Endothelial cell (in vitro differentiated cells): ENCODE data around the gene DUSP5. TPM values are rescaled to one million over a fixed set of nuclear protein-coding genes. Genes with fewer than 3 reads are reported as not detected.
"Not testable (repeated sequence)": the region's sequence is repeated elsewhere in the genome, so short reads cannot be mapped to it uniquely, and the experiment has no call there.

Experiments
- DNase-seq: peaks from one replicate; pipeline ENCODE4 v3.0.0; 2021; ENCODE audit warnings: low spot score
- H3K27ac Mint-ChIP-seq: one replicate; pipeline ENCODE4 v1.8.0; 2021; ENCODE audit warnings: mixed read lengths, inconsistent platforms; ENCODE audit not compliant: unreplicated experiment
- H3K27me3 Mint-ChIP-seq: one replicate; pipeline ENCODE4 v1.8.0; 2021; ENCODE audit warnings: mild to moderate bottlenecking, moderate library complexity, mixed read lengths, inconsistent platforms; ENCODE audit not compliant: unreplicated experiment
- H3K36me3 Mint-ChIP-seq: one replicate; pipeline ENCODE4 v1.8.0; 2021; ENCODE audit warnings: mild to moderate bottlenecking, low read depth, mixed read lengths, inconsistent platforms; ENCODE audit not compliant: unreplicated experiment
- H3K4me1 Mint-ChIP-seq: one replicate; pipeline ENCODE4 v1.8.0; 2021; ENCODE audit warnings: mild to moderate bottlenecking, mixed read lengths, inconsistent platforms; ENCODE audit not compliant: unreplicated experiment
- H3K4me3 Mint-ChIP-seq: one replicate; pipeline ENCODE4 v1.8.0; 2021; ENCODE audit warnings: mild to moderate bottlenecking, mixed read lengths, inconsistent platforms; ENCODE audit not compliant: unreplicated experiment
- H3K9me3 Mint-ChIP-seq: one replicate; pipeline ENCODE4 v1.8.0; 2021; ENCODE audit warnings: mixed read lengths, inconsistent platforms; ENCODE audit not compliant: unreplicated experiment
- CTCF ChIP-seq: fragments of 200-600 bp; sonication (generic); IDR thresholded peaks from one replicate; pipeline ENCODE4 v1.5.0; 2021; ENCODE audit warnings: antibody characterized with exemption; ENCODE audit not compliant: unreplicated experiment
- total RNA-seq: library from RNA; stranded (reverse); fragmentation: NEBNext Ultra II Directional; extraction: Animal tissue kit (Norgen Biotek cat#: 25700); gene quantifications from one replicate; pipeline ENCODE4 v1.2.1, GENCODE V29; 2021; ENCODE audit not compliant: unreplicated experiment

Gene DUSP5
- total RNA-seq, 1 donor from 2014 or later = 46.0 TPM

DNA sequence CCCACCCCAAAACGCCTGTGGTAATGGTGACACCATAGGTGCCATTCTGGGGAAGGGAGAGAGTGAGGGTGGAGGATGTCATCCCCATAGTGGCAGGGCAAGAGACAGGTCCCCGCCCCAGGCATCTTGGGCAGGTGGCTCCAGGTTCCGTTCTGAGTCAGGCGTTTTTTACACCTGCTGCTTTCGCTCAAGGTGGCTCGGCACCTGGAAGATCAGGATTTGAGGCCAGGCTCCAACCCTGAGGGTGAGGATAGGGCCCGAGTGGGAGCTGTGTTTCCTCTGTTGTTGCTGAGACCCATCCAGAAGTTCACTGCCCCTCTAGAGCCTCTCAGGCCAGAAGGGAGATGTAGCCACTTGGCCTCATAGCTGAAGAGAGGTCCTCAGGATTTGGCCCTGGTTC, 36.6 kb upstream of the DUSP5 start:
- H3K36me3 Mint-ChIP-seq = no peaks in the 10 kb centered on the region
- no peaks in the 10 kb centered on the region for H3K9me3 Mint-ChIP-seq
- peaks cover 21% of the 10 kb centered on the region for H3K4me1 Mint-ChIP-seq
- peaks cover 4% of the 10 kb centered on the region for H3K27me3 Mint-ChIP-seq
- no peak for TF ChIP-seq CTCF
- DNase-seq = no peak
- H3K4me3 Mint-ChIP-seq = no peak overlapping the region
- no peak overlapping the region for H3K27ac Mint-ChIP-seq

DNA sequence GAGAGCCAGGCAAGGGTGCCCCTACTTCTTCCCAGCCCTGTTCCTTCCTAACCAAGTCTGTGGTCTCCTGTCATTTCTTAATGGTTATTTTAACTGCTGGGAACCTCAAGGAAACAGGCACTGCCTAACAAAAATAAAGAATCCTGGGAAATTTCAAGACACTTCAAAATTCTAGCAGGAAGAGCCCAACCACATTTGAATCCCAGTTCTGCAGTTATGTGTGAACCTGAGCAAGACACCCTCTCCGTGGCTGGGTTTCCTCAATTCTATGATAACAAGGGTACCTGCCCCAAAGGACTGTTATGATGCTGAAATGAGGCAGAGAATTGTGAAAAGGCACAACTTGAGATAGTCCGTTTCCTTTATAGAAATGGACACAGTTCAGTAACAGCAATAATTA, 36.2 kb upstream of the DUSP5 start:
- H3K27me3 Mint-ChIP-seq = peaks cover 4% of the 10 kb centered on the region
- H3K4me3 Mint-ChIP-seq = no peak overlapping the region
- H3K36me3 Mint-ChIP-seq = no peaks in the 10 kb centered on the region
- TF ChIP-seq CTCF = no peak
- H3K4me1 Mint-ChIP-seq = peaks cover 21% of the 10 kb centered on the region
- no peak for DNase-seq
- H3K27ac Mint-ChIP-seq = no peak overlapping the region
- no peaks in the 10 kb centered on the region for H3K9me3 Mint-ChIP-seq

DNA sequence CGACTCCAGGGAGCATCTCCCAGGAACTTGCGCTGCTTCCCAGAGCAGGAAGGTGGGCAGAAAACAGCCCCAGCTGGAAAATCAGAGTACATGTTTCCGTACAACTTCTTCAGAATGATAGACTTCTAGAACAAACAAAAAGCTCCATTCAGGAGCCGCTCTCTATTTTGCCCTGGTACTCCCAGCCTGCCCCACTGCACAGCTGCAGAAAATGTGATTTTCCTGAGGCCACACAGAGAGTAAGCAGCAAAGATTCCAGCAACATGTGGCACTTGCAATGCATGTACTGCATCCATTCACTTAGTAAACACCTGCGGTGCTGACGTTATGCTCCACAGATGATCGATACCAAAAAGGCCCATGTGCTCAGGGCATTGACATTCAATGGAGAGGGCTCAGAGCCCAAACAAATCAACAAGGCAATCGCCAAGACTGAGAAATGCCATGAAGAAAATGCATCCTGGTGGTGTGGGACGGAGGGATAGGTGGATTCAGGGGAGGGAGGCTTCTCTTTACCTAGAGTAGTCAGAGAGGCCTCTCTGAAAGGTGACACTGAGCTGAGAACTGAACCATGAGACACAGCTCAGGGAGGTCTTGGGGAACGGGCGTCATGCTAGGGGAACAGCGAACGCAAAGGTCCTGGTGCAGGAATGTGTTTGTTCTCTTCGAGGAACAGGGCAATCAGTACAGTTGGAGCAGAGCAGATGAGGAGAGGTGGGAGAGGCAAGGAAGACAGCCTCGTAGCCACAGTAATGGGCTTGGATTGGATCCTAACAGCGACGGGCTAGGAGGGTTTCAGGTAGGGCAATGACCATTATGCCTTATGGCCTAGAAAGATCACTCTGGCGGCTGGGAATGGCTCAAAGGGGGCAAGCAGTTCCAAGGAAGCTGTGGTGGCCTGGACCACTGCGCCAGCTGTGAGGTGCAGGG, 35.3 kb upstream of the DUSP5 start:
- peaks cover 21% of the 10 kb centered on the region for H3K4me1 Mint-ChIP-seq
- no peak overlapping the region for H3K4me3 Mint-ChIP-seq
- no peak for TF ChIP-seq CTCF
- DNase-seq = no peak
- peaks cover 4% of the 10 kb centered on the region for H3K27me3 Mint-ChIP-seq
- no peaks in the 10 kb centered on the region for H3K9me3 Mint-ChIP-seq
- H3K36me3 Mint-ChIP-seq = no peaks in the 10 kb centered on the region
- no peak overlapping the region for H3K27ac Mint-ChIP-seq

GRCh38 chr10:110468258-110468657, 29.4 kb upstream of the DUSP5 start:
- peaks cover 14% of the 10 kb centered on the region for H3K4me1 Mint-ChIP-seq
- not testable (repeated sequence) for H3K4me3 Mint-ChIP-seq, H3K36me3 Mint-ChIP-seq, H3K27ac Mint-ChIP-seq, H3K27me3 Mint-ChIP-seq, H3K9me3 Mint-ChIP-seq, DNase-seq

GRCh38 chr10:110470541-110470940, 27.2 kb upstream of the DUSP5 start:
- not testable (repeated sequence) for H3K27ac Mint-ChIP-seq, DNase-seq, H3K9me3 Mint-ChIP-seq, H3K4me3 Mint-ChIP-seq, H3K4me1 Mint-ChIP-seq, H3K36me3 Mint-ChIP-seq, H3K27me3 Mint-ChIP-seq

GRCh38 chr10:110471566-110472139, 26.1 kb upstream of the DUSP5 start:
- H3K4me1 Mint-ChIP-seq = no peaks in the 10 kb centered on the region
- H3K36me3 Mint-ChIP-seq = no peaks in the 10 kb centered on the region
- no peaks in the 10 kb centered on the region for H3K9me3 Mint-ChIP-seq
- DNase-seq = no peak
- H3K27ac Mint-ChIP-seq = no peak overlapping the region
- TF ChIP-seq CTCF = no peak
- no peak overlapping the region for H3K4me3 Mint-ChIP-seq
- peaks cover 3% of the 10 kb centered on the region for H3K27me3 Mint-ChIP-seq
